Omental fat pad (tissue), 4 donors: ENCODE results near the gene TMPO. TPM values are rescaled to one million over a fixed set of nuclear protein-coding genes. Genes with fewer than 3 reads are reported as not detected.

ENCODE experiments used
- ATAC-seq: fragments of 150-250 bp; one replicate; pipeline ENCODE4 v1.9.1; 2016; ENCODE audit warnings: mild to moderate bottlenecking, moderate library complexity; ENCODE audit not compliant: low FRiP score
- DNase-seq: peaks from one replicate; pipeline ENCODE4 v3.0.0-alpha.2; 2019; ENCODE audit warnings: low spot score
- total RNA-seq, 4 donors: library from RNA; depleted of rRNA; stranded (reverse); fragments of >200 nt; gene quantifications; one replicate each; pipeline ENCODE4 v1.1.0, GENCODE V29; 2016
- TF ChIP-seq, protein P1 (sequence below), 3 donors: fragments of 450-650 bp; IDR thresholded peaks; one replicate each; pipeline ENCODE4 v1.5.1; 2016 to 2017; ENCODE audit warnings: antibody characterized with exemption in 3 of 3, mild to moderate bottlenecking in 3 of 3, moderate library complexity in 2 of 3

TMPO gene, protein sequence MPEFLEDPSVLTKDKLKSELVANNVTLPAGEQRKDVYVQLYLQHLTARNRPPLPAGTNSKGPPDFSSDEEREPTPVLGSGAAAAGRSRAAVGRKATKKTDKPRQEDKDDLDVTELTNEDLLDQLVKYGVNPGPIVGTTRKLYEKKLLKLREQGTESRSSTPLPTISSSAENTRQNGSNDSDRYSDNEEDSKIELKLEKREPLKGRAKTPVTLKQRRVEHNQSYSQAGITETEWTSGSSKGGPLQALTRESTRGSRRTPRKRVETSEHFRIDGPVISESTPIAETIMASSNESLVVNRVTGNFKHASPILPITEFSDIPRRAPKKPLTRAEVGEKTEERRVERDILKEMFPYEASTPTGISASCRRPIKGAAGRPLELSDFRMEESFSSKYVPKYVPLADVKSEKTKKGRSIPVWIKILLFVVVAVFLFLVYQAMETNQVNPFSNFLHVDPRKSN
- 10 to 100 TPM; 30.4 to 95.2 (median 33.5) TPM for total RNA-seq

DNA sequence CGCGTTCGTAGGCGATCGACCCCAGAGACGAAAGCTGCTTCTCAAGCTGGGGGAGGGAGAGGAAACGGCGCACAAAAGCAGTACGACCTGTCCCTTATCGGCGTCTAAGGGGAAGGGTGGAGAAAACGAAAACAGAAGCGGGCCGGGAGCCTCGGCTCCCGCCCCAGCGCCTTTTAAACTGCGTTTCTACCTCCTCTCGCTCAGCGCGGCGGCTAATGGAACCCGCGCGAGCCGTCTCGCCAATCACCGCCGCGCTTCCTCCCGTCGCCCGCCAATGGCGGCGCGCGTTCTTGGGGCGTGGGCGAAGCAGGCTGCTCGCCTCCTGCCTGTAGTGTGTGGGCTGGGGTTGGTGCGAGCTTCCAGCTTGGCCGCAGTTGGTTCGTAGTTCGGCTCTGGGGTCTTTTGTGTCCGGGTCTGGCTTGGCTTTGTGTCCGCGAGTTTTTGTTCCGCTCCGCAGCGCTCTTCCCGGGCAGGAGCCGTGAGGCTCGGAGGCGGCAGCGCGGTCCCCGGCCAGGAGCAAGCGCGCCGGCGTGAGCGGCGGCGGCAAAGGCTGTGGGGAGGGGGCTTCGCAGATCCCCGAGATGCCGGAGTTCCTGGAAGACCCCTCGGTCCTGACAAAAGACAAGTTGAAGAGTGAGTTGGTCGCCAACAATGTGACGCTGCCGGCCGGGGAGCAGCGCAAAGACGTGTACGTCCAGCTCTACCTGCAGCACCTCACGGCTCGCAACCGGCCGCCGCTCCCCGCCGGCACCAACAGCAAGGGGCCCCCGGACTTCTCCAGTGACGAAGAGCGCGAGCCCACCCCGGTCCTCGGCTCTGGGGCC is at the start of gene TMPO:
Gene TMPO (plus strand): TSS at position 304 of the 824 bp plus-strand sequence. CDS start 278 bp downstream, at position 582.
- TF ChIP-seq, protein P1, sequence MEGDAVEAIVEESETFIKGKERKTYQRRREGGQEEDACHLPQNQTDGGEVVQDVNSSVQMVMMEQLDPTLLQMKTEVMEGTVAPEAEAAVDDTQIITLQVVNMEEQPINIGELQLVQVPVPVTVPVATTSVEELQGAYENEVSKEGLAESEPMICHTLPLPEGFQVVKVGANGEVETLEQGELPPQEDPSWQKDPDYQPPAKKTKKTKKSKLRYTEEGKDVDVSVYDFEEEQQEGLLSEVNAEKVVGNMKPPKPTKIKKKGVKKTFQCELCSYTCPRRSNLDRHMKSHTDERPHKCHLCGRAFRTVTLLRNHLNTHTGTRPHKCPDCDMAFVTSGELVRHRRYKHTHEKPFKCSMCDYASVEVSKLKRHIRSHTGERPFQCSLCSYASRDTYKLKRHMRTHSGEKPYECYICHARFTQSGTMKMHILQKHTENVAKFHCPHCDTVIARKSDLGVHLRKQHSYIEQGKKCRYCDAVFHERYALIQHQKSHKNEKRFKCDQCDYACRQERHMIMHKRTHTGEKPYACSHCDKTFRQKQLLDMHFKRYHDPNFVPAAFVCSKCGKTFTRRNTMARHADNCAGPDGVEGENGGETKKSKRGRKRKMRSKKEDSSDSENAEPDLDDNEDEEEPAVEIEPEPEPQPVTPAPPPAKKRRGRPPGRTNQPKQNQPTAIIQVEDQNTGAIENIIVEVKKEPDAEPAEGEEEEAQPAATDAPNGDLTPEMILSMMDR (IDR thresholded peaks at IDR 0.05): no peak
- ATAC-seq (peak; percentile 94), DNase-seq (peak; percentile 76)

DNA sequence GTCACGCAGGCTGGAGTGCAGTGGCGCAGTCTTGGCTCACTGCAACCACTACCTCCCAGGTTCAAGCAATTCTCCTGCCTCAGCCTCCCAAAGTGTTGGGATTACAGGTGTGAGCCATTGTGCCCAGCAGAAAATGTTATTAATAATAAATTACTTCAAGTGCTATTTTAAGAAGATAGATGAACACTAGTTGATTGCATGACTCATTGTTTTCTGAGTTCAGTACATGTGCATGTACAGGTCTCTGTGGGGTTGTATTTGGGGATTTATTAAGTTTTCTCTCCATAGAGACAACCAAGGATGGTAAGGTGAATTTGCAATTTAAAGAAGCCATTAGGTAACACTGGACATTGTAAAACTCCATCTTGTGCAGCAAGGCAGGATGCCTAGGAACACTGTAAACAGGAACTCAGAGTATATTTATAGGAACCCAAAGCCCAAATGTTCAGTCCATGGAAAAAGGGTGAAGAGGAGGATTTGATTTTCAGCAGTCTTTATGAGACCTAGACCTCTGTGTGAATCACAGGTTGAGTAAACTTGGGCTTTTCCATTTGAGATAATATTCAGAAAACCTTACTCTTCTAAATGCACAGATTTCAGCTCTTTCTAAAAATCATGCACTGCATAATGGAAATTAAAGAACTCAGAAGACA is 49.3 kb upstream of the TMPO start:
- DNase-seq (no peak), ATAC-seq (peak; percentile 60)
- TF ChIP-seq, protein P1 (IDR thresholded peaks at IDR 0.05): no peak

DNA sequence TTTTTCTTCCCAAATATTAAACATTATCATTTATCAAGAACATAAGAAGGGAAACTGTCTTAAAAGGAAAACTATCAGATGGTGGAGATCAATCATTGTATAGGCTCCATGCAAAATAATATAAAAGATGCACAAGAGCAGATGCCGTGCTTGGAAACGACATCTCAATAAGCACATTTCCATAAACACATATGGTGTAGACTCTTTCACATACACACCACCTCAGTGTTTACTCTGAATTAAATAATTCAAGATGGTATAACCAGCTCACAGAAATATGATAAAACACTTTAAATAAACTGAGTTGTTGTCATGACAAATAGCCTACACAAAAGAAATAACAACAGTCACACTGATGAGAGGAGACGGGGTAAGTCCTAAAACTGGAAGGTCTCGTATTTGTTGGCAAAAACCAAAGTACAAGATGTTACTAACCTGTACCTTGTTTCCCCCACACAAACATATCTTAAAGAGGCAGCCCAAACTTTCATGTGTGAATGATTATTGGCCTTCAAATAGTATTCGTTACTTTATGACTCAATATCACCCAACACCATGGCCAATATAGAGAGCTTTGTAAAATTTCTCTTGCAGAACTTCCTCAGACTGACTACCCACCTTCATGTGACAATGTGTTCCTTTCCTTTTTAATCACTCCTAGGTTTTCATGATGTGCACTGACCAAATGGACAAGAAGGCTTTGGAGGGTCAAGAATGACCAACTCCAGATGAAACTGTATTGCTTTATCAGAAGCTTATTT is 48.6 kb upstream of the TMPO start:
- TF ChIP-seq, protein P1 (IDR thresholded peaks at IDR 0.05): no peak
- ATAC-seq (no peak), DNase-seq (no peak)

DNA sequence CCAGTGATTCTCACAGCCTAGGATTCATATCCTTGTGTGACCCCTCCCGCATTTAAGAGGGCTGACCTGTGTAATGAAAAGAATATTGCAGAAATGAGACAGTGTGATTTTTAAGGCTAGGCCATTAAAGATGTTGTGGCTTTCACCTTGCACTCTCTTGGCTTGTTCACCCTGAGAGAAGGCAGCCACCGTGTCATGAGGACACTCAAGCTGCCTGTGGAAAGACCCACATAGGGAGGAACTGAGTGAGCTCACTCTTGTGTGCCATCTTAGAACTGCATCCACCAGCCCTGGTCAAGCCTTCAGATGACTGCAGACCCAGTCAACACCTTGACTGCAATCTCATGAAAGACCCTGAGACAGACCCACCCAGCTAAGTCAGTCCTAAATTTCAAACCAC is 46.3 kb upstream of the TMPO start:
- DNase-seq (no peak), ATAC-seq (no peak)
- TF ChIP-seq, protein P1 (IDR thresholded peaks at IDR 0.05): no peak

DNA sequence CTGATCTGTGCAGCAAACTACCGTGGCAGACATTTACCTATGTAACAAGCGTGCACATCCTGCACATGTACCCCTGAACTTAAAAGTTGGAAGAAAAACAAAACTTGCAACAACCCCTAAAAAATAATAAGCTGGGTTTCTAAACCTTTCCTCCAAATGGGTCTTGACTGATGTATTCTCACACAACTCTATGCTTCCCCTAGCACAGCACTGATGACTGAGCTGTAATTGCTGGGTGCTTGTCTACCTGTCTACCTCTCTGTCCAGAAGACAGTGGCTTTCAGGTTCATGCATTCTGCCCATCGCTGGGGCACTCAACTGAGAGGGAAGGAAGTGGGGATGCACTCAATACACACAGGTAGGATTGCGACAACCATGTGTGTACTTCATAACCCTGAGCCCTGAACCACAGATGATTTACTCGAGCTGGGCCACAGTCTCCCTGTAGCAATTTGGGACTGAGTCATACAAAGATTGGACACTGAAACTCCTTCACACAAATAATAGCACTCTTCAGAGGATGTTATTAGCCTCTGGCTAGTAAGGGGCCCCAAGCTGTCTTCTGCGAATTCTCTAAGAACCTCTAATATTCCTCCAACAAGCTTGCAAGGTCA is 44.8 kb upstream of the TMPO start:
- ATAC-seq: peak; percentile 23
- no peak for DNase-seq
- TF ChIP-seq, protein P1 (IDR thresholded peaks at IDR 0.05): no peak

DNA sequence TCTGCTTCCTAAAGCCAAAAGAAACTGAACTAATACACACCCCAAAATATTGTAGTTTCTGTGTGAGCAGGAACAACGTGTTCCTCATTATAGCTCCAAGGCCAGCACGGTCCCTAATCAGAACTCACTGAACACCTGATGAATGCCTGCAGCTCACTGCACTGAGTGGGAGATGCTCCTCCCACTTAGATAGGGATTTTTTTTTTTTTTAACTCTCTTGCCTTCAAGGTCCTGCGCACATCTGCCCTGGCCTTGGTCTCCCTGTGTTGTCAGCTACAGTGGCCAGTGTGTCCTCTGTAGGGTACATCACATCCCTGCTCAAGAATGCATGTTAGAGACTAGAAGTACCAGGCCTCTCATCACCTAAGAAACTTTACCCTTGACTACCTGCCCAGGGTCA is 44.3 kb upstream of the TMPO start:
- TF ChIP-seq, protein P1 (IDR thresholded peaks at IDR 0.05): no peak
- DNase-seq (no peak), ATAC-seq (no peak)
